HL-60 (cell line): Measurements from ENCODE around the gene FAM98B.

Source experiments
- CTCF ChIP-seq: IDR thresholded peaks from one replicate; pipeline ENCODE4 v1.5.1; 2011; ENCODE audit warnings: low read length, control low read depth, inconsistent platforms; ENCODE audit not compliant: insufficient read depth
- POLR2AphosphoS5 ChIP-seq: IDR thresholded peaks from 2 replicates; pipeline ENCODE4 v1.6.1; 2012; ENCODE audit warnings: low read depth
- SPI1 ChIP-seq: IDR thresholded peaks from 2 replicates; pipeline ENCODE4 v1.6.1; 2012; ENCODE audit warnings: low read depth, mild to moderate bottlenecking, borderline replicate concordance

GRCh38 chr15:38535491-38536200 is 81.7 kb downstream of the FAM98B start:
- no peak for TF ChIP-seq CTCF
- no peak for TF ChIP-seq POLR2AphosphoS5
- TF ChIP-seq SPI1 = no peak
